HCT116 (cell line): ENCODE results near the gene CKLF. TPM values are rescaled to one million over a fixed set of nuclear protein-coding genes. Genes with fewer than 3 reads are reported as not detected.
"Not testable (repeated sequence)": the region's sequence is repeated elsewhere in the genome, so short reads cannot be mapped to it uniquely, and the experiment has no call there.

ENCODE experiments used
- ATAC-seq: fragments of 200-7000 bp; cut with Tn5 transposase; 2 replicates; pipeline ENCODE4 v1.9.1; 2020; ENCODE audit warnings: mild to moderate bottlenecking, moderate library complexity
- BruUV-seq: library from RNA; stranded (reverse); fragments of 400-500 nt; replicated peaks from 2 replicates; lab custom pipeline; 2021; lab: Mats Ljungman, UMichigan
- CTCF ChIA-PET: fragments of 300-600 bp; sonication (Branson Sonifier 250); formaldehyde crosslinking; loops from one replicate; lab custom pipeline; 2021; ENCODE audit warnings: antibody characterized with exemption; lab: Charles Lee
- POLR2A ChIA-PET: fragments of 300-600, 350-600 bp; sonication (Branson Sonifier 250); formaldehyde crosslinking; loops from one replicate; lab custom pipeline; 2021; ENCODE audit warnings: antibody characterized with exemption; lab: Charles Lee
- RAD21 ChIA-PET, 2 experiments: fragments of 300-600 bp; sonication (Branson Sonifier 250); formaldehyde crosslinking; loops; one replicate each; lab custom pipeline; 2023; ENCODE audit warnings: low total read pairs in 2 of 2; ENCODE audit not compliant: uncharacterized antibody in 2 of 2, unreplicated experiment in 2 of 2, low non-redundant PET in 1 of 2; lab: Charles Lee
- DNase-seq: peaks from one replicate; pipeline ENCODE4 v3.0.0-alpha.2; 2010; ENCODE audit warnings: low read depth, low spot score
- H2AFZ ChIP-seq: fragments of 200-600 bp; shearing (Covaris generic), sonication (generic); 2 replicates; pipeline ENCODE4 v1.6.1; 2017; ENCODE audit warnings: low read depth, mixed run types, mixed read lengths, antibody characterized with exemption, low read length; ENCODE audit not compliant: poor library complexity, severe bottlenecking
- H3K27ac ChIP-seq: 2 replicates; pipeline ENCODE4 v1.5.1; 2012; ENCODE audit warnings: low read depth, low read length
- H3K27me3 ChIP-seq: fragments of 200-600 bp; sonication (generic); 2 replicates; pipeline ENCODE4 v1.6.1; 2016; ENCODE audit warnings: mixed run types, low read length, mixed read lengths; ENCODE audit not compliant: insufficient read depth
- H3K36me3 ChIP-seq, 2 experiments: fragments of 200-500 bp in 1 of 2; fragments of 200-600 bp in 1 of 2; sonication (Bioruptor generic) in 1 of 2; sonication (generic) in 1 of 2; 2 replicates each; pipeline versions ENCODE4 v1.5.1 to v1.6.1; 2014 to 2016; ENCODE audit warnings: low read length in 2 of 2, inconsistent platforms in 1 of 2, mixed read lengths in 1 of 2, mixed run types in 1 of 2; ENCODE audit not compliant: insufficient read depth in 2 of 2, control insufficient read depth in 1 of 2
- H3K4me1 ChIP-seq, 2 experiments: fragments of 200-600 bp in 1 of 2; sonication (generic) in 1 of 2; 2 replicates each; pipeline versions ENCODE4 v1.5.1 to v1.6.1; 2012 to 2017; ENCODE audit warnings: low read length in 2 of 2, inconsistent platforms in 1 of 2, mild to moderate bottlenecking in 1 of 2, mixed read lengths in 1 of 2, mixed run types in 1 of 2, moderate library complexity in 1 of 2; ENCODE audit not compliant: insufficient read depth in 2 of 2, control insufficient read depth in 1 of 2
- H3K4me2 ChIP-seq: fragments of 200-600 bp; sonication (generic); 2 replicates; pipeline ENCODE4 v1.6.1; 2017; ENCODE audit warnings: mixed run types, low read length, mixed read lengths
- H3K4me3 ChIP-seq, 2 experiments: fragments of 200-600 bp in 1 of 2; sonication (generic) in 1 of 2; replicated peaks in 1 of 2; 2 replicates each; pipeline ENCODE4 v1.5.1; 2011 to 2016; ENCODE audit warnings: low read length in 2 of 2, control low read depth in 1 of 2, low read depth in 1 of 2, mild to moderate bottlenecking in 1 of 2, mixed read lengths in 1 of 2, mixed run types in 1 of 2
- H3K79me2 ChIP-seq: fragments of 200-600 bp; sonication (generic); 2 replicates; pipeline ENCODE4 v1.6.1; 2017; ENCODE audit warnings: mild to moderate bottlenecking, mixed run types, low read length, moderate library complexity, mixed read lengths; ENCODE audit not compliant: insufficient read depth
- H3K9ac ChIP-seq: fragments of 200-600 bp; sonication (generic); 2 replicates; pipeline ENCODE4 v1.6.1; 2016; ENCODE audit warnings: low read length, mixed read lengths
- H3K9me2 ChIP-seq: fragments of 200-600 bp; sonication (generic), shearing (Covaris generic); 2 replicates; pipeline ENCODE4 v1.6.1; 2017; ENCODE audit warnings: mixed run types, mild to moderate bottlenecking, moderate library complexity; ENCODE audit not compliant: insufficient read depth
- H3K9me3 ChIP-seq, 2 experiments: fragments of 200-500 bp in 1 of 2; fragments of 200-600 bp in 1 of 2; sonication (Bioruptor generic) in 1 of 2; sonication (generic) in 1 of 2; 2 replicates each; pipeline ENCODE4 v1.6.1; 2014 to 2017; ENCODE audit warnings: low read length in 2 of 2, mixed read lengths in 2 of 2, inconsistent platforms in 1 of 2, low read depth in 1 of 2, mild to moderate bottlenecking in 1 of 2, mixed run types in 1 of 2, moderate library complexity in 1 of 2; ENCODE audit not compliant: control insufficient read depth in 1 of 2, insufficient read depth in 1 of 2
- H4K20me1 ChIP-seq: fragments of 200-600 bp; sonication (generic), shearing (Covaris generic); 2 replicates; pipeline ENCODE4 v1.6.1; 2017; ENCODE audit warnings: mixed run types, mild to moderate bottlenecking, moderate library complexity; ENCODE audit not compliant: insufficient read depth
- CBX3 ChIP-seq: IDR thresholded peaks from 2 replicates; pipeline ENCODE4 v1.6.1; 2012; ENCODE audit warnings: low read depth
- CEBPB ChIP-seq: IDR thresholded peaks from 2 replicates; pipeline ENCODE4 v1.6.1; 2012; ENCODE audit warnings: low read depth
- EZH2 ChIP-seq: fragments of 200-600 bp; sonication (generic); IDR thresholded peaks from 2 replicates; pipeline ENCODE4 v1.6.1; 2017; ENCODE audit warnings: antibody characterized with exemption, mixed run types
- EZH2phosphoT487 ChIP-seq: fragments of 200-600 bp; IDR thresholded peaks from 2 replicates; pipeline ENCODE4 v1.6.1; 2018; ENCODE audit warnings: antibody characterized with exemption, borderline replicate concordance
- FOSL1 ChIP-seq: IDR thresholded peaks from 2 replicates; pipeline ENCODE4 v1.6.1; 2012; ENCODE audit warnings: low read depth
- JUND ChIP-seq: IDR thresholded peaks from 2 replicates; pipeline ENCODE4 v1.6.1; 2012
- POLR2A ChIP-seq: IDR thresholded peaks from 2 replicates; pipeline ENCODE4 v1.7.0; 2011; ENCODE audit warnings: borderline replicate concordance; ENCODE audit not compliant: insufficient read depth, insufficient read length; ENCODE audit errors: extremely low read depth
- POLR2AphosphoS5 ChIP-seq: IDR thresholded peaks from 2 replicates; pipeline ENCODE4 v1.6.1; 2011; ENCODE audit warnings: mild to moderate bottlenecking, low read depth, low read length, moderate library complexity
- SP1 ChIP-seq: IDR thresholded peaks from 2 replicates; pipeline ENCODE4 v1.6.1; 2012; ENCODE audit warnings: low read depth
- TCF7L2 ChIP-seq: IDR thresholded peaks from 2 replicates; pipeline ENCODE4 v1.7.0; 2011; ENCODE audit warnings: borderline replicate concordance, inconsistent platforms; ENCODE audit not compliant: insufficient read depth, insufficient read length; ENCODE audit errors: extremely low read depth
- ZBTB33 ChIP-seq: IDR thresholded peaks from 2 replicates; pipeline ENCODE4 v1.6.1; 2011; ENCODE audit warnings: mild to moderate bottlenecking, low read length, moderate library complexity; ENCODE audit not compliant: insufficient replicate concordance; ENCODE audit errors: extremely low read depth
- ZNF274 ChIP-seq: fragments of 200-500 bp; sonication (Bioruptor generic); IDR thresholded peaks from 2 replicates; pipeline ENCODE4 v1.6.1; 2014; ENCODE audit warnings: mild to moderate bottlenecking, low read depth, low read length, inconsistent platforms
- intact Hi-C: fragments of 100-400 bp; cut with micrococcal nuclease; formaldehyde crosslinking; loops from 2 replicates; pipeline ENCODE4 v1.10.0; 2022
- total RNA-seq: library from RNA; stranded (reverse); gene quantifications from one replicate; pipeline ENCODE4 v1.2.1, GENCODE V29; 2021; ENCODE audit not compliant: unreplicated experiment
- TF ChIP-seq, protein P1 (sequence below): IDR thresholded peaks from 2 replicates; pipeline ENCODE4 v1.6.1; 2012
- TF ChIP-seq, protein P2 (sequence below), 3 experiments: fragments of 200-600 bp in 1 of 3; sonication (generic) in 1 of 3; IDR thresholded peaks in 2 of 3; conservative IDR thresholded peaks in 1 of 3; 2 replicates each; pipeline ENCODE4 v1.5.1; 2012 to 2017; ENCODE audit warnings: low read depth in 2 of 3, low read length in 2 of 3, antibody characterized with exemption in 1 of 3, borderline replicate concordance in 1 of 3, control low read depth in 1 of 3, mild to moderate bottlenecking in 1 of 3, mixed read lengths in 1 of 3, mixed run types in 1 of 3, moderate library complexity in 1 of 3; ENCODE audit not compliant: insufficient read depth in 1 of 3
- TF ChIP-seq, protein P3 (sequence below): IDR thresholded peaks from 2 replicates; pipeline ENCODE4 v1.6.1; 2012

CKLF gene
- total RNA-seq, 1 experiment from 2014 or later = 38.6 TPM

GRCh38 chr16:66594739-66595138 is 42.4 kb downstream of the CKLF start:
- Histone ChIP-seq H3K4me1 (no peaks in the 10 kb centered on the region), H3K36me3 (no peaks in the 10 kb centered on the region), H3K9me2 (no peaks in the 10 kb centered on the region), H3K9me3 (no peaks in the 10 kb centered on the region), H3K4me3 (no peak overlapping the region), H3K4me2 (no peak overlapping the region), H3K27ac (no peak overlapping the region), H2AFZ (no peak overlapping the region), H3K9ac (no peak overlapping the region), H3K79me2 (no peaks in the 10 kb centered on the region), H4K20me1 (no peaks in the 10 kb centered on the region), H3K27me3 (no peaks in the 10 kb centered on the region)
- BruUV-seq = no TSS peak
- no peak for DNase-seq
- ChIA-PET POLR2A (no interaction called here), CTCF (interaction anchor here (0.7 kb wide), 1 partner anchor 188 kb away, joined by 3 read pairs; no protein-coding TSS in a partner anchor), RAD21 (no interaction called here)
- TF ChIP-seq TCF7L2 = no peak
- TF ChIP-seq POLR2A = no peak
- TF ChIP-seq, protein P1, sequence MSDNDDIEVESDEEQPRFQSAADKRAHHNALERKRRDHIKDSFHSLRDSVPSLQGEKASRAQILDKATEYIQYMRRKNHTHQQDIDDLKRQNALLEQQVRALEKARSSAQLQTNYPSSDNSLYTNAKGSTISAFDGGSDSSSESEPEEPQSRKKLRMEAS = no peak
- TF ChIP-seq CBX3 = no peak
- no peak for TF ChIP-seq SP1
- no peak for TF ChIP-seq CEBPB
- no peak for TF ChIP-seq EZH2phosphoT487
- TF ChIP-seq ZBTB33 = no peak
- TF ChIP-seq, protein P2, sequence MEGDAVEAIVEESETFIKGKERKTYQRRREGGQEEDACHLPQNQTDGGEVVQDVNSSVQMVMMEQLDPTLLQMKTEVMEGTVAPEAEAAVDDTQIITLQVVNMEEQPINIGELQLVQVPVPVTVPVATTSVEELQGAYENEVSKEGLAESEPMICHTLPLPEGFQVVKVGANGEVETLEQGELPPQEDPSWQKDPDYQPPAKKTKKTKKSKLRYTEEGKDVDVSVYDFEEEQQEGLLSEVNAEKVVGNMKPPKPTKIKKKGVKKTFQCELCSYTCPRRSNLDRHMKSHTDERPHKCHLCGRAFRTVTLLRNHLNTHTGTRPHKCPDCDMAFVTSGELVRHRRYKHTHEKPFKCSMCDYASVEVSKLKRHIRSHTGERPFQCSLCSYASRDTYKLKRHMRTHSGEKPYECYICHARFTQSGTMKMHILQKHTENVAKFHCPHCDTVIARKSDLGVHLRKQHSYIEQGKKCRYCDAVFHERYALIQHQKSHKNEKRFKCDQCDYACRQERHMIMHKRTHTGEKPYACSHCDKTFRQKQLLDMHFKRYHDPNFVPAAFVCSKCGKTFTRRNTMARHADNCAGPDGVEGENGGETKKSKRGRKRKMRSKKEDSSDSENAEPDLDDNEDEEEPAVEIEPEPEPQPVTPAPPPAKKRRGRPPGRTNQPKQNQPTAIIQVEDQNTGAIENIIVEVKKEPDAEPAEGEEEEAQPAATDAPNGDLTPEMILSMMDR (IDR thresholded peaks at IDR 0.05 in 2 of 3, conservative IDR thresholded peaks at IDR 0.05 in 1 of 3; ENCODE audit: borderline replicate concordance in 1 of 3, insufficient read depth in 1 of 3, low read depth in 2 of 3, low read length in 2 of 3) = no peak
- no peak for TF ChIP-seq ZNF274
- TF ChIP-seq JUND = no peak
- TF ChIP-seq, protein P3, sequence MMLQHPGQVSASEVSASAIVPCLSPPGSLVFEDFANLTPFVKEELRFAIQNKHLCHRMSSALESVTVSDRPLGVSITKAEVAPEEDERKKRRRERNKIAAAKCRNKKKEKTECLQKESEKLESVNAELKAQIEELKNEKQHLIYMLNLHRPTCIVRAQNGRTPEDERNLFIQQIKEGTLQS = no peak
- TF ChIP-seq FOSL1 = no peak
- no peak for TF ChIP-seq POLR2AphosphoS5
- no peak for TF ChIP-seq EZH2
- ATAC-seq = no peak
- intact Hi-C loops = no loop called here

DNA sequence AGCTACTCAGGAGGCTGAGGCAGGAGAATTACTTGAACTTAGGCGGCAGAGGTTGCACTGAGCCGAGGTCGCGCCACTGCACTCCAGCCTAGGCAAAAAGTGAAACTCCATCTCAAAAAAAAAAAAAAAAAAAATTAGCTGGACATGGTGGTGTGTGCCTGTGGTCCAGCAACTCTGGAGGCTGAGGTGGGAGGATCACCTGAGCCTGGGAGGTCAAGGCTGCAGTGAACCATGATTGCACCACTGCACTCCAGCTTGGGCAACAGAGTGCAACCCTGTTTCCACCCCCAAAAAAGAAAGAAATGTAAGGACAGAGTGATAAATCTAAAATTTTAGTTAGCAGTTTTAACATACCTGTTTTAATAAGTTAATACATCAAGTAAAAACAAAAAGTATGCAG is 44.2 kb downstream of the CKLF start:
- H3K36me3 ChIP-seq, H3K9me2 ChIP-seq, H3K9ac ChIP-seq, H3K27me3 ChIP-seq, BruUV-seq, H2AFZ ChIP-seq, ATAC-seq, H4K20me1 ChIP-seq, H3K79me2 ChIP-seq, H3K27ac ChIP-seq, H3K4me1 ChIP-seq, POLR2A ChIA-PET, DNase-seq, H3K4me2 ChIP-seq, H3K4me3 ChIP-seq, RAD21 ChIA-PET, H3K9me3 ChIP-seq, intact Hi-C loops: not testable (repeated sequence)
- CTCF ChIA-PET = interaction anchor here (1.2 to 1.9 kb wide), 2 partner anchors 12 kb away, joined by 4 to 11 read pairs; no protein-coding TSS in a partner anchor
